Lung microvascular endothelial cell (primary cell): ENCODE results near the gene MORC3. TPM values are rescaled to one million over a fixed set of nuclear protein-coding genes. Genes with fewer than 3 reads are reported as not detected.
"Not testable (repeated sequence)": the region's sequence is repeated elsewhere in the genome, so short reads cannot be mapped to it uniquely, and the experiment has no call there.

ENCODE experiments used
- DNase-seq, 2 donors: peaks; one replicate each; pipeline versions ENCODE4 v3.0.0 to v3.0.0-alpha.2; 2010; ENCODE audit warnings: low read depth in 2 of 2
- total RNA-seq: library from RNA; depleted of rRNA; stranded (reverse); fragments of >200 nt; gene quantifications from 2 replicates; pipeline ENCODE4 v1.2.1, GENCODE V29; 2014

The MORC3 gene, protein sequence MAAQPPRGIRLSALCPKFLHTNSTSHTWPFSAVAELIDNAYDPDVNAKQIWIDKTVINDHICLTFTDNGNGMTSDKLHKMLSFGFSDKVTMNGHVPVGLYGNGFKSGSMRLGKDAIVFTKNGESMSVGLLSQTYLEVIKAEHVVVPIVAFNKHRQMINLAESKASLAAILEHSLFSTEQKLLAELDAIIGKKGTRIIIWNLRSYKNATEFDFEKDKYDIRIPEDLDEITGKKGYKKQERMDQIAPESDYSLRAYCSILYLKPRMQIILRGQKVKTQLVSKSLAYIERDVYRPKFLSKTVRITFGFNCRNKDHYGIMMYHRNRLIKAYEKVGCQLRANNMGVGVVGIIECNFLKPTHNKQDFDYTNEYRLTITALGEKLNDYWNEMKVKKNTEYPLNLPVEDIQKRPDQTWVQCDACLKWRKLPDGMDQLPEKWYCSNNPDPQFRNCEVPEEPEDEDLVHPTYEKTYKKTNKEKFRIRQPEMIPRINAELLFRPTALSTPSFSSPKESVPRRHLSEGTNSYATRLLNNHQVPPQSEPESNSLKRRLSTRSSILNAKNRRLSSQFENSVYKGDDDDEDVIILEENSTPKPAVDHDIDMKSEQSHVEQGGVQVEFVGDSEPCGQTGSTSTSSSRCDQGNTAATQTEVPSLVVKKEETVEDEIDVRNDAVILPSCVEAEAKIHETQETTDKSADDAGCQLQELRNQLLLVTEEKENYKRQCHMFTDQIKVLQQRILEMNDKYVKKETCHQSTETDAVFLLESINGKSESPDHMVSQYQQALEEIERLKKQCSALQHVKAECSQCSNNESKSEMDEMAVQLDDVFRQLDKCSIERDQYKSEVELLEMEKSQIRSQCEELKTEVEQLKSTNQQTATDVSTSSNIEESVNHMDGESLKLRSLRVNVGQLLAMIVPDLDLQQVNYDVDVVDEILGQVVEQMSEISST
- total RNA-seq, result 22.4 and 42.7 TPM in 2 replicates

DNA sequence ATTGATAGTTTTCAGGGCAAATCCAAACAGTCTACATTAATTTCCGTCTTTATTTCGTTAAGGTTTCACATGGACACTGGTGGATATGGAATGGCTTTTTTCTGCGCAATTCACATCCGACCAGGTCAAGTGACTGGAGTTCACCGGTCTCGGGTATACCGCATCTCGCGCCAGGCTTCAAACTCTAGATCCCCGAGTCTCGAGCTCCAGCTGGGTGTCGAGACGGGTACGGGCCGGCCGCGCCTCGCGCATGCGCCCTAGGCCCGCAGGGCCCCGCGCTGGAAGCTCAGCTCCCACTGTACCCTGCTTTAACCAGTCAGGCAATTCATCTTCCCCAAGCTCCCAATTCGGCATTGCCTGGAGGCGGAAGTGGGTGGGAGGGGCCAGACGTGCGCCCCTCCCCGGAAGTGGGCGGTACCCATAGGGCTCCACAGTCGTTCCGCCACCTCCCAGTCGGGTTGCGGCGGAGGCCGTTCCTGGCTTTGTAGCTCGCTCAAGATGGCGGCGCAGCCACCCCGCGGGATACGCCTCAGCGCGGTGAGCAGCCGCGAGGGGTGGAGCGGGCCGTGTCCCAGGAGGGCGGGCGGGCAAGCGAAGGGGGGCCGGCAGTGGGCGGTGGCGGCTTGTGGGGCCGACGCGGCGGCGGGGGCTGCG lies at the start of gene MORC3:
Gene MORC3 (plus strand): TSS at position 431 of the 654 bp plus-strand sequence. CDS start 68 bp downstream, at position 499.
- peak; percentile 99 for DNase-seq

DNA sequence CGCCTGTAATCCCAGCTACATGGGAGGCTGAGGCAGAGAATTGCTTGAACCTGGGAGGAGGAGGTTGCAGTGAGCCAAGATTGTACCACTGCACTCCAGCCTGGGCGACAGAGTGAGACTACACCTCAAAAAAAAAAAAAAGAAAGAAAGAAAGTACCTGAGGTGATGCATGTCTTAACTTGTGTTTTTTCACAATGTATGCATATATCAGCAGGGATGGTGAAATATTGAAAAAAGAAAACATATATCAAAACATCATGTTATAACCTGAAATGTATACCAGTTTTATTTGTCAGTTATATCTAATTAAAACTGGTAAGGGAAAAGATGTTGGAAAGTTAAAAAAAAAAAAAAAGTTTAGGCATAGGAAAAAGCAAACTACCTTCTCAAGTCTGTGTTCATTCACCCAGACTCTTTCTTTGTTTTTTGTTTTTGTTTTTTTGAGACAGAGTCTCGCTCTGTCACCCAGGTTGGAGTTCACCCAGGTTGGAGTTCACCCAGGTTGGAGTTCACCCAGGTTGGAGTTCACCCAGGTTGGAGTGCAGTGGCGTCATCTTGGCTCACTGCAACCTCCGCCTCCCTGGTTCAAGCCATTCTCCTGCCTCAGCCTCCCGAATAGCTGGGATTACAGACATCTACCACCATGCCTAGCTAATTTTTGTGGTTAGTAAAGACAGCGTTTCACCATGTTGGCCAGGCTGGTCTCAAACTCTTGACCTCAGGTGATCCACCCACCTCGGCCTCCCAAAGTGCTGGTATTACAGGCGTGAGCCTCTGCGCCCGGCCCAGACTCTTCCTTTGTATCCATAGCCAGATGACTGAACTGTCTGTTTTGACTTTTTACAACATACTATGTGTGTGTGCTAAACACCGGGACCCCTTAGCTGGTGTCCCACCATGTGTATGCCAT lies 49.0 kb upstream of the MORC3 start:
- DNase-seq, result not testable (repeated sequence)

DNA sequence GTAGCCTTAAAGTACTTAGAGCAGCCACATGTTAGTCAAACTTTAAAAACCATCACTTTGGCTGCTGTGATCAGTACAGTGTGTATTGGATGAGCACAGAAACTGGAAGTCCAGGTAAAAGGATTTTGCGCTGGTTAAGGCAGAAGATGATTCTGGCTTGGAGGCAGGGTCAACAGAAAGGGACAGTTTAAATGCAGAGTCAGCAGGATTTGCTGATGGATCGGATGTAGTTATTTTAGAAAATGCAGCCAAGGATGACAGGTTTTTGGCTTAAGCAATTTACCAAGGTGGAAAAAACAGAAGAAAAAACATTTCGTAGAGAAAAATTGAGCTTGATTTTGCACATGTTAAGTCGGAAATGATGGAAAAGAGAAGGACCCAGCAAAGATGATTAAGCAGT lies 45.9 kb upstream of the MORC3 start:
- no peak for DNase-seq

DNA sequence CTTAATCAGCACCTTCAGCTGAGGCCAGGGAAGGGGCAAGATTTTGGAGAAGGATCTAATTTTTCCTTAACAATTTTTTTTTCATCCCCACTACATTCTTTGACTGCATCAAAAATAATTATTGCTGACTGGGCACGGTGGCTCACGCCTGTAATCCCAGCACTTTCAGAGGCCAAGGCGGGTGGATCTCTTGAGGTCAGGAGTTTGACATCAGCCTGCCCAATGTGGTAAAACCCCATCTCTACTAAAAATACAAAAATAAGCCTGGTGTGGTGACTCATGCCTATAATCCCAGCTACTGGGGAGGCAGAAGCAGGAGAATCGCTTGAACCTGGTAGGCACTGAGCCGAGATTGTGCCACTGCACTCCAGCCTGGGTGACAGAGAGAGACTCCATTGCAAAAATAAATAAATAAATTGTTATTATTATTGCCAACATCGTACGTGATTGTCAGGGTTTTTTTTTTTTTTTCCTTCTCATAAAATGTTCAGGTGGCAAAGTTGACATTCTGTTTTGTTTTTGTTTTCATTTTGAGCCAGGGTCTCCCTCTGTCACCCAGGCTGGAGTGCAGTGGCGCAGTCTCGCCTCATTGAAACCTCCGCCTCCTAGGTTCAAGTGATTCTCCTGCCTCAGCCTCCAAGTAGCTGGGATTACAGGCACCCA lies 37.3 kb upstream of the MORC3 start:
- DNase-seq, result no peak

DNA sequence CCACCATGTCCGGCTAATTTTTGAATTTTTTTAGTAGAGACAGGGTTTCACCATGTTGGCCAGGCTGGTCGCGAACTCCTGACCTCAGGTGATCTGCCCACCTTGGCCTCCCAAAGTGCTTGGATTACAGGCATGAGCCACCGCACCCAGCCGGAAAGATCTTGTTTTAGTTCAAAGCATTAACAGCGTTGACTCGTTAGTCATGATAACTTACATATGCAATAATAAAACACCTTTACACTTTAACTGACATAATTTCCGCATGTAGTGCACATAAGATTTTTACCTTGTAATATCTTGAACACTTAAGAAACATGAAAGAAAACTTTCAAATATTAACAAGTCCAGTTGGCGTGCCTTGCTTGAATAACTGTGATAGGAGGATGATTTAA lies 36.8 kb upstream of the MORC3 start:
- DNase-seq, result not testable (repeated sequence)

DNA sequence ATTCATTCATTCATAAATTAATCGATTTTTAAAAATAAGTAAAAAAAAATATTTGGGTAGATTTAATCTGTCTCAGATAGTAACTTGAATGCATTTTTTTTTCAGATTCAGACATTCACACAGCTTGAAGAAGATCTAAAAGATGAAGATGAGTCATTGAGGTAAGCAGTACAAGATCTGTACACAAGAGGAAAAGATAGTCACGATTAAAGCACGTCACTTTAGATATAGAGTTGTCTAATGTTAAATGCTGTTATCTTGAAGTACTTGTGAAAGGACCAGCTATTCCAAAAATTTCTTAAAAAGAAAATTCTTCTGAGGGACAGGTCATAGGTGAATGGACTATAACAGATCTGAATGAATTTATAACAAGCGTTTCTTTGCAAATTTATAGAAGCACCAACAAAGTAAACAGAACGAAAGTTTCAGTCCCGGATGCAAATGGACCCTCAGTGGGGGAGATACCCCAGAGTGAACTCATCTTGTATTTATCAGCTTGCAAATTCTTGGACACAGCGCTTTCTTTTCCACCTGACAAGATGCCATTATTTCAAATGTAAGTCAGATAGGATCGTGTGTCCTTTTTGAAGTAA lies 31.2 kb upstream of the MORC3 start:
- DNase-seq, result no peak

DNA sequence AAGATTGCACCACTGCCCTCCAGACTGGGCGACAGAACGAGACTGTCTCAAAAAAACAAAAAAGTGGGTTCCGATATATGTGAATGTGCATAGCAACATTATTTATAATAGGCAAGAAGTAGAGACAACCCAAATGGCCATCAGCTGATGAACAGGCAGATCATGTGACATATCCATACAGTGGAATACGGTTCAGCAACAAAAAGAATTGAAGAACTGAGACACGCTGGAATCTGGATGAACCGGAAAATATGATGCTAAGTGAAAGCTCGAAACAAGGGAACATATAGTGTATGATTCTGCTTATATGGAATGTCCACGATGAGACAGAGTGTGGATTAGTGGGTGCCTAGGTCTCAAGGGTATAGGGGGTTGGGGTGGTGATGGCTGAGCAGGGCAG lies 28.5 kb upstream of the MORC3 start:
- no peak for DNase-seq

DNA sequence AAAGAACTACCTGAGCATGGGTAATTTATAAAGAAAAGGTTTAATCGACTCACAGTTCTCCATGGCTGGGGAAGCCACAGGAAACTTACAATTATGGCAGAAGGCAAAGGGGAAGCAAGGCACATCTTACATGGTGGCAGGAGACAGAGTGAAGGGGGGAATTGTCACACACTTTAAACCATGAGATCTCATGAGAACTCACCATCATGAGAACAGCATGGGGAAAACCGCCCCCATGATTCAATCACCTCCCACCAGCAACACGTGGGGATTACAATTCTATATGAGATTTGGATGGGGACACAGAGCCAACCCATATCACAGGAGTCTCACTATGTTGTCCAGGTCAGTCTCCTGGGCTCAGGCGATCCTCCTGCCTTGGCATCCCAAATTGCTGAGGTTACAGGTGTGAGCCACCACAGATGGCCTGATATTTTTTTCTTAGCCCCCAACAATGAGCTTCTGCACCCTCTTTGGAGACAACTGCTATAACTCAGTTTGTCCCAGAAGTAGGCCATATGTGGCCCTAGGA lies 22.5 kb upstream of the MORC3 start:
- DNase-seq, result no peak

DNA sequence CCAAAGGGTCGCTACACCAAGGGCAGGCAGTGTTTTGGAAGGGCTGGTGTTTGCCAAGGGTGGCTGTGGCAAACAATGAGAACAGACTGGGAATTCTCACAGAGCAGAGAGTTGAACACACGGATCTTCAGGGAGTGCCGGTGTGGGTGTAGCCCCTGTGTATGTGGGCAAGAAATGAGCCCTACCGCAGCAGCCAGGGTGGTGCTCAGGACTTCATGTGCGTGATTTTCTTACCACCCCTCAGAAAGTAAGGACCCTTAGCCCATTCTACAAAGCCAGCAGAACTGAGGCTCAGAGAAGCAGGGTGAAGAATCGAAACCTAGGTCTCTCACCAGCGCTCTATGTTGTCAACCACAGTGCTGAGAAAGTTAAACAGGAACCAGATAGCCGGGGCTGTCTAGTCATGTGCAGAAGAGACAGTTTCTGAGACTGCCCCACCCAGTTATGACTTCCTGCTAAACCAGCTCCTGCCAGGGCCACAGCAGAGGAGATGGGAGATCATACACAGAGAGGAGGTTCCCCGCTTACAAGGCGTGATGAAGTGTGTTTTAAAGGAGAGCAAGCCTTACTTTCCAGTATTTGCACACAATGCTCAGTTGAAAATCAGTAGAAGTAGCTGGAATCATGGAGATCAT lies 21.9 kb upstream of the MORC3 start:
- DNase-seq, result peak in 1 of 2 donors; percentile 60

DNA sequence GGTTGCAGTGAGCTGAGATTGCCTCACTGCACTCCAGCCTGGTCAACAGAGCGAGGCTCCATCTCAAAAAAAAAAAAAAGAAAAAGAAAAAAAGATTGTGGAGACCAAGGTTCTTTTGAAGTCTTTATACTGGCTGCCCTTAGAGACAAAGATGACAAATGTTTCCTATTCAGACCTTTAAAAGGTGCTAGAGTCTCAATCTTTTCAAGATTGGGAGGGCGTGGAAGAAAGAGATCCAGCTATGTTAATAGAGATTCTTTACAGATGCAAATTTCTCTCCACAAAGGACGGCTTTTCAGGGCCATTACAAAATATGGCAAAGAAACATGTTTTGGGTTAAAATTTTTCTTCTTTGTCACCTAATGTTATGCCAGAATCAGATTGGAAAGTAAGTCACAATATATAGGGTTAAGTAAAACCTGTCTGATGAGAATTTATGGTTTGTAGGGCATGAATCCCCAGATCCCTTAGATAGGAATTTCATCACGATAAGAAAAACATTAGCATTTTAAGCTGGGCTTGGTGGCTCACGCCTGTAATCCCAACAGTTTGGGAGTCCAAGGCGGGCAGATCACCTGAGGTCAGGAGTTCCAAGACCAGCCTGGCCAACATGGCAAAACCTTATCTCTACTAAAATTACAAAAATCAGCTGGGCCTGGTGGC lies 13.0 kb upstream of the MORC3 start:
- no peak for DNase-seq

DNA sequence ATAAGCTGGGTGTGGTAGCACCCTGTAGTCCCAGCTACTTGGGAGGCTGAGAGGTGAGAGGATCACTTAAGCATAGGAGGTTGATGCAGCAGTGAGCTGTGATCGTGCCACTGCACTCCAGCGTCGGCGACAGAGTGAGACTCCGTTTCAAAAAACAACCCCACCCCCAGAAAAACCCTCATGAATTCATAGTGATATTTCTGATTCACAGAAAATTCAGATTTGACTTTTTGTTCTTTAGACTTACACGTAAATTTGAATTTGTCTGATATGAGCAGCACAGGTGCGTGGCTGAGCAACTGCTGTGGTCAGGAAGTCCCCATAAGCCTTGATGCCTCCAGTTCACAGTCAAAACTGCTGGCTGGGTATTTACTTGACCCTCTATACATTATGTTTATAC lies 10.0 kb upstream of the MORC3 start:
- DNase-seq, result no peak

DNA sequence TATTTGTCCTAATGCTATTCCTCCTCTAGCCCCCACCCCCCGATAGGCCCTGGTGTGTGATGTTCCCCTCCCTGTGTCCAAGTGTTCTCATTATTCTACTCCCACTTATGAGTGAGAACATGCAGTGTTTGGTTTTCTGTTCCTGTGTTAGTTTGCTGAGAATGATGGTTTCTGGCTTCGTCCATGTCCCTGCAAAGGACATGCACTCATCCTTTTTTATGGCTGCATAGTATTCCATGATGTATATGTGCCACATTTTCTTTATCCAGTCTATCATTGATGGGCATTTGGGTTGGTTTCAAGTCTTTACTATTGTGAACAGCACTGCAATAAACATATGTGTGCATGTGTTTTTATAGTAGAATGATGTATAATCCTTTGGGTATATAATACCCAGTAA lies 6.6 kb upstream of the MORC3 start:
- not testable (repeated sequence) for DNase-seq

DNA sequence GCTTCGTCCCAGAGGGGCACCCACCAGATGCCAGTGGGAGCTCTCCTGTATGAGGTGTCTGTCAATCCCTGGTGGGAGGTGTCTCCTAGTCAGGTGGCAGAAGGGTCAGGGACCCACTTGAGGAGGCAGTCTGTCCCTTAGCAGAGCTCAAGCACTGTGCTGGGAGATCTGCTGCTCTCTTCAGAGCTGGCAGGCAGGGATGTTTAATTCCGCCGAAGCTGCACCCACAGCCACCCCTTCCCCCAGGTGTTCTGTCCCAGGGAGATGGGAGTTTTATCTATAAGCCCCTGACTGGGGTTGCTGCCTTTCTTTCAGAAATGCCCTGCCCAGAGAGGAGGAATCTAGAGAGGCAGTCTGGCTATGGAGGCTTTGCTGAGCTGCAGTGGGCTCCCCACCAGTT lies 4.0 kb upstream of the MORC3 start:
- DNase-seq, result not testable (repeated sequence)

DNA sequence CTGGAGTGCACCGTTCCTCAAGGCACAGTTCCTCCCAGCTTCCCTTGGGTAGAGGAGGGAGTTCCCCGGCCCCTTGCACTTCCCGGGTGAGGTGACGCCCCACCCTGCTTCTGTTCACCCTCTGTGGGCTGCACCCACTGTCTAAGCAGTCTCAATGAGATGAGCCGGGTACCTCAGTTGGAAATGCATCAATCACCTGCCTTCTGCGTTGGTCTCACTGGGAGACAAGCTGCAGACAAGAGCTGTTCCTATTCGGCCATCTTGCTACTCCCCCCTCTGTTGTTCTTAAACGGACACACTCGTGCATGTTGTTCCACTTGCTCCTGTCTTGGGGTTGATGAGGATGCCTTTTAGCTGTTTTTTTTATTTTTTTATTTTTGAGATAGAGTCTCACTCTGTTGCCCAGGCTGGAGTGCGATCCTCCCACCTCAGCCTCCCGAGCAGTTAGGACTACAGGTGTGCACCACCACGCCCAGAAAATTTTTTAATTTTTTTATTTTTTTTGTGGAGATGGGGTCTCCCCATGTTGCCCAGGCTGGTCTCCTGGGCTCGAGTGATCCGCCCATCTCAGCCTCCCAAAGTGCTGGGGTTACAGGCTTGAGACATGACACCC lies 3.0 kb upstream of the MORC3 start:
- DNase-seq, result no peak

DNA sequence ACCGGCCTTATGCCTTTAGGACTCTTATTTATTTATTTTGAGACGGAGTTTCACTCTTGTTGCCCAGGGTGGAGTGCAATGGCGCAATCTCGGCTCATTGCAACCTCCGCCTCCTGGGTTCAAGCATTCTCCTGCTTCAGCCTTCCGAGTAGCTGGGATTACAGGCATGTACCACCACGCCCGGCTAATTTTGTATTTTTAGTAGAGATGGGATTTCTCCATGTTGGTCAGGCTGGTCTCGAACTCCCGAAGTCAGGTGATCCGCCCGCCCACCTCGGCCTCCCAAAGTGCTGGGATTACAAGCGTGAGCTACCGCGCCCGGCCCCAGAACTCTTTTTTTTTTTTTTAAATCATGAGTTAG lies 611 bp upstream of the MORC3 start:
- DNase-seq, result not testable (repeated sequence)

DNA sequence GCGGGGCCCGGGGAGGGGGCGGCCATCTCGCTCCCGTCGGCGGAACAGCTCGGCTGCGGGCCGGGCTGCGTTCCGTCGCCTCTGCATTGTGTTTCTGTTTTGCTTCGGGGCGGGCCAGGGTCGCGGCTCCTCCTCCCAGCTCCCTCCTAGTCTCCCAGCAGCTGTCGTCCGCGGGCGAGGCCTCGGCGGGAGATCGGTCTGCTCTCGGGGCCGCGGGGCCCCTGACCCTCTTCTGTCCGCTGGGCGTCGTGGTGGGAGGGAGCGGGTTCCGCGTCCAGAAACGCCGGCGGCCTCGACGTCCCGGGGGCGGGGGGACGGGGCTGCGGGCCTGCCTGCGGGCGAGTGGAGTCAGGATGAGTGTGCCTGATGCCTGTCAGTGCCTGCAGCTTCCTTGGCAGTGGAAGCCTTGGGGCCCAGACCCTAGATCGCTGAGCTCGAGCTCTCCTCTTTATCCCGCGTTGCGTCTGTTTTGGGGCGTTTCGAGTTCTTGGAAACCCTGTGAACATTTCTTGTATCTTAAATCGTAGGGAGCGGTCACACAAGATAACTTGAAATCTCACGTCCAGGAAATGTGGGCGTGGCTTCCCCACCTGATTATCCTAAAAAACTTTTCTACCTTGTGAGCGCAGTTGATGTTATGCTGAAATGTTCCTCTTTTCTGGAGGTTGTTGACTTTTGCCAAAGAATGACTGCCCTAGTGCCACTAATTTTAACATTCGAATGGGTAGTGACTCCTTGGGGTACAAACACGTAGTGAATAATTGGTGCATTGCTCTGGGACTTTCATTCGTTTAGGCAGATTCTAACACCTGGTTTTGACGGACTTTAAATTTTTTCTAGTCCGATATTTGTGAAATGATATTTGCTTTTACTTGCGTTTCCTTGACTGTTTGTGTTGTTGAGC lies 676 bp downstream of the MORC3 start:
- peak; percentile 80 to 84 for DNase-seq
